BJ (cell line): Measurements from ENCODE around the gene AP4B1. TPM values are rescaled to one million over a fixed set of nuclear protein-coding genes. Genes with fewer than 3 reads are reported as not detected.

ENCODE experiments used
- CTCF ChIA-PET: fragments of 350-600 bp; formaldehyde crosslinking; extraction: SDS; loops from one replicate; lab custom pipeline; 2021; ENCODE audit warnings: antibody characterized with exemption, inconsistent platforms; lab: Yijun Ruan, JAX
- POLR2A ChIA-PET: fragments of 300-600 bp; sonication (Branson Sonifier 250); formaldehyde crosslinking; extraction: SDS; loops from one replicate; lab custom pipeline; 2021; ENCODE audit warnings: antibody characterized with exemption; lab: Charles Lee
- DNase-seq: peaks from one replicate; pipeline ENCODE4 v3.0.0-alpha.2; 2011; ENCODE audit warnings: low read depth
- H3K27me3 ChIP-seq: 2 replicates; pipeline ENCODE4 v1.6.0; 2011; ENCODE audit warnings: low read length; ENCODE audit not compliant: control insufficient read depth, insufficient read depth
- H3K36me3 ChIP-seq: 2 replicates; pipeline ENCODE4 v1.5.1; 2011; ENCODE audit warnings: low read length; ENCODE audit not compliant: control insufficient read depth, insufficient read depth
- H3K4me3 ChIP-seq: 2 replicates; pipeline ENCODE4 v1.5.1; 2011; ENCODE audit warnings: low read depth, mild to moderate bottlenecking, control low read depth, low read length
- polyA plus RNA-seq: library from polyadenylated mRNA; depleted of rRNA; stranded (reverse); fragments of >200 nt; gene quantifications from 2 replicates; pipeline ENCODE4 v1.2.3, GENCODE V29; 2011
- TF ChIP-seq, protein P1 (sequence below): IDR thresholded peaks from 2 replicates; pipeline ENCODE4 v1.5.1; 2011; ENCODE audit warnings: low read depth, mild to moderate bottlenecking, control low read depth, inconsistent platforms, low read length, moderate library complexity; ENCODE audit not compliant: insufficient read depth

AP4B1 gene
- polyA plus RNA-seq, 1 experiment = 9.5 TPM

GRCh38 chr1:113916974-113917373 is 12.4 kb upstream of the AP4B1 start:
- no peaks in the 10 kb centered on the region for H3K36me3 ChIP-seq
- H3K4me3 ChIP-seq = no peak overlapping the region
- TF ChIP-seq, protein P1, sequence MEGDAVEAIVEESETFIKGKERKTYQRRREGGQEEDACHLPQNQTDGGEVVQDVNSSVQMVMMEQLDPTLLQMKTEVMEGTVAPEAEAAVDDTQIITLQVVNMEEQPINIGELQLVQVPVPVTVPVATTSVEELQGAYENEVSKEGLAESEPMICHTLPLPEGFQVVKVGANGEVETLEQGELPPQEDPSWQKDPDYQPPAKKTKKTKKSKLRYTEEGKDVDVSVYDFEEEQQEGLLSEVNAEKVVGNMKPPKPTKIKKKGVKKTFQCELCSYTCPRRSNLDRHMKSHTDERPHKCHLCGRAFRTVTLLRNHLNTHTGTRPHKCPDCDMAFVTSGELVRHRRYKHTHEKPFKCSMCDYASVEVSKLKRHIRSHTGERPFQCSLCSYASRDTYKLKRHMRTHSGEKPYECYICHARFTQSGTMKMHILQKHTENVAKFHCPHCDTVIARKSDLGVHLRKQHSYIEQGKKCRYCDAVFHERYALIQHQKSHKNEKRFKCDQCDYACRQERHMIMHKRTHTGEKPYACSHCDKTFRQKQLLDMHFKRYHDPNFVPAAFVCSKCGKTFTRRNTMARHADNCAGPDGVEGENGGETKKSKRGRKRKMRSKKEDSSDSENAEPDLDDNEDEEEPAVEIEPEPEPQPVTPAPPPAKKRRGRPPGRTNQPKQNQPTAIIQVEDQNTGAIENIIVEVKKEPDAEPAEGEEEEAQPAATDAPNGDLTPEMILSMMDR = no peak
- ChIA-PET POLR2A (interaction anchor here (0.7 kb wide), 1 partner anchor 56 kb away, joined by 4 read pairs; no protein-coding TSS in a partner anchor), CTCF (interaction anchor here (1.6 kb wide), 1 partner anchor 11 kb away, joined by 5 read pairs; no protein-coding TSS in a partner anchor)
- no peaks in the 10 kb centered on the region for H3K27me3 ChIP-seq
- no peak for DNase-seq

- Histone ChIP-seq H3K4me3 (no peak overlapping the region), H3K27me3 (no peaks in the 10 kb centered on the region), H3K36me3 (peaks cover 5% of the 10 kb centered on the region)
- ChIA-PET POLR2A (no interaction called here), CTCF (interaction anchor here (1.3 kb wide), 2 partner anchors 15 to 17 kb away, joined by 4 read pairs; partner anchors contain the start of gene HIPK1)
- TF ChIP-seq, protein P1 = no peak
- DNase-seq = no peak
These were observed 9.5 kb upstream of the AP4B1 start for GRCh38 chr1:113913887-113914664.

GRCh38 chr1:113913312-113913668 is 8.7 kb upstream of the AP4B1 start:
- DNase-seq = no peak
- H3K4me3 ChIP-seq = no peak overlapping the region
- peaks cover 5% of the 10 kb centered on the region for H3K36me3 ChIP-seq
- POLR2A ChIA-PET = interaction anchor here (0.6 kb wide), 1 partner anchor 259 kb away, joined by 3 read pairs; no protein-coding TSS in a partner anchor
- H3K27me3 ChIP-seq = no peaks in the 10 kb centered on the region
- TF ChIP-seq, protein P1 = no peak
- CTCF ChIA-PET = interaction anchor here (0.6 to 1.3 kb wide), 3 partner anchors 16 to 125 kb away, joined by 3 to 4 read pairs (median 4); partner anchors contain the start of gene HIPK1

- peaks cover 5% of the 10 kb centered on the region for H3K36me3 ChIP-seq
- no peaks in the 10 kb centered on the region for H3K27me3 ChIP-seq
- TF ChIP-seq, protein P1 = no peak
- no peak for DNase-seq
- ChIA-PET CTCF (interaction anchor here (0.6 to 1.3 kb wide), 3 partner anchors 16 to 125 kb away, joined by 3 to 4 read pairs (median 4); partner anchors contain the start of gene HIPK1), POLR2A (interaction anchor here (0.6 kb wide), 2 partner anchors 105 to 258 kb away, joined by 3 to 9 read pairs; no protein-coding TSS in a partner anchor)
- no peak overlapping the region for H3K4me3 ChIP-seq
These were observed 8.2 kb upstream of the AP4B1 start for GRCh38 chr1:113912594-113913311.

DNA sequence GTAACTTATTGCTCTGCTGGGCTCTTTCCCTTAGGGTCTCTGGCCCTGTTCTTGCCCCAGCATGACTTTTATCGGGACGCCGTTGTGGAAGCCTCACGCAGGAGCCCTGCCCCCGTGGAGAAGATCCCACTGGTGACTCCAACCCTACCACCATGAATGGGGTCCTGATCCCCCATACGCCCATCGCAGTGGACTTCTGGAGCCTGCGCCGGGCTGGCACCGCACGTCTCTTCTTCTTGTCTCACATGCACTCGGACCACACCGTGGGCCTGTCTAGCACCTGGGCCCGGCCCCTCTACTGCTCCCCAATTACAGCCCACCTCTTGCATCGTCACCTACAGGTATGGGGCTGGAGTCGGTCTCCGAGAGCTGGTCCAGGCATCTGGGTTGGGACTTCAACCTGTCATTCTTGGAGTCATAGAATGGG is 849 bp upstream of the AP4B1 start:
- TF ChIP-seq, protein P1 = no peak
- Histone ChIP-seq H3K27me3 (no peaks in the 10 kb centered on the region), H3K36me3 (no peaks in the 10 kb centered on the region; the same call in 1 of the 2 replicates), H3K4me3 (peak overlapping the region; percentile 51)
- CTCF ChIA-PET = interaction anchor here (3.5 to 3.8 kb wide), 2 partner anchors 25 to 70 kb away, joined by 17 to 20 read pairs; partner anchors contain the start of gene HIPK1
- POLR2A ChIA-PET = interaction anchor here (1.3 kb wide), 1 partner anchor 23 kb away, joined by 5 read pairs; the partner anchor contains the start of gene HIPK1
- no peak for DNase-seq
